Thymus (tissue), 11 donors: ENCODE results near the gene RPL28. TPM values are rescaled to one million over a fixed set of nuclear protein-coding genes. Genes with fewer than 3 reads are reported as not detected.
A peak's percentile ranks its signal among the peaks of the same experiment; 100 is the strongest.

Experiments
- DNase-seq, 9 donors: peaks; one replicate each; pipeline ENCODE4 v3.0.0-alpha.2; 2013; ENCODE audit warnings: low spot score in 9 of 9, low read depth in 6 of 9, missing footprints in 1 of 9
- H3K27ac ChIP-seq, 2 donors: one replicate each; pipeline ENCODE4 v1.5.1; 2013; ENCODE audit warnings: control low read depth in 1 of 2, low read depth in 1 of 2, low read length in 1 of 2, mild to moderate bottlenecking in 1 of 2, moderate library complexity in 1 of 2
- H3K27me3 ChIP-seq, 2 donors: one replicate each; pipeline ENCODE4 v1.5.1; 2013; ENCODE audit warnings: low read length in 1 of 2; ENCODE audit not compliant: control insufficient read depth in 2 of 2, insufficient read depth in 1 of 2
- H3K36me3 ChIP-seq, 2 donors: one replicate each; pipeline ENCODE4 v1.5.1; 2013; ENCODE audit warnings: low read length in 1 of 2, mild to moderate bottlenecking in 1 of 2, moderate library complexity in 1 of 2; ENCODE audit not compliant: control insufficient read depth in 2 of 2, insufficient read depth in 2 of 2
- H3K4me1 ChIP-seq, 2 donors: one replicate each; pipeline ENCODE4 v1.5.1; 2013; ENCODE audit warnings: low read length in 2 of 2; ENCODE audit not compliant: control insufficient read depth in 2 of 2, insufficient read depth in 2 of 2
- H3K4me3 ChIP-seq, 2 donors: one replicate each; pipeline ENCODE4 v1.5.1; 2013; ENCODE audit warnings: low read length in 2 of 2, control low read depth in 1 of 2, mild to moderate bottlenecking in 1 of 2
- H3K9me3 ChIP-seq, 2 donors: one replicate each; pipeline ENCODE4 v1.5.1; 2013; ENCODE audit warnings: low read length in 1 of 2, mild to moderate bottlenecking in 1 of 2; ENCODE audit not compliant: control insufficient read depth in 2 of 2, insufficient read depth in 1 of 2
- WGBS: extraction: QIAGEN DNeasy Blood & Tissue Kit; methylation state at CpG from one replicate; pipeline ENCODE4 v1.1.7; 2013; 5-methylcytosine and 5-hydroxymethylcytosine counted together
- polyA plus RNA-seq: library from polyadenylated mRNA; stranded (reverse); fragments of 200-250 nt; gene quantifications from one replicate; pipeline ENCODE4 v1.2.3, GENCODE V29; 2013
- total RNA-seq: library from RNA; stranded (reverse); fragments of 120-200 nt; gene quantifications from one replicate; pipeline ENCODE4 v1.2.4, GENCODE V29; 2013
- donor health status: healthy.

Gene RPL28
- total and polyA plus RNA-seq, 2 donors, result 667 to 2,578 TPM

- Histone ChIP-seq H3K27me3 (peaks cover 10 to 67% of the 10 kb centered on the region in 2 donors), H3K4me1 (peaks cover 0 to 5% of the 10 kb centered on the region in 2 donors), H3K9me3 (no peaks in the 10 kb centered on the region), H3K4me3 (no peak overlapping the region), H3K36me3 (no peaks in the 10 kb centered on the region), H3K27ac (no peak overlapping the region)
- WGBS, result 60% methylated on average over 43 of the region's 43 CpGs
- DNase-seq, result no peak
Measured at GRCh38 chr19:55377356-55378131, 8.2 kb upstream of the RPL28 start.

- H3K4me1 ChIP-seq, result peaks cover 4 to 12% of the 10 kb centered on the region in 2 donors
- 77% methylated on average over 11 of the region's 11 CpGs for WGBS
- H3K27ac ChIP-seq, result no peak overlapping the region
- no peak for DNase-seq
- H3K36me3 ChIP-seq, result no peaks in the 10 kb centered on the region
- H3K27me3 ChIP-seq, result peaks cover 8 to 51% of the 10 kb centered on the region in 2 donors
- no peaks in the 10 kb centered on the region for H3K9me3 ChIP-seq
- H3K4me3 ChIP-seq, result no peak overlapping the region
Measured at GRCh38 chr19:55379174-55379573, 6.6 kb upstream of the RPL28 start.

GRCh38 chr19:55382013-55382412 lies 3.7 kb upstream of the RPL28 start:
- no peak for DNase-seq
- 99% methylated on average over 5 of the region's 5 CpGs for WGBS
- Histone ChIP-seq H3K27ac (no peak overlapping the region), H3K36me3 (peaks cover 0 to 6% of the 10 kb centered on the region in 2 donors), H3K9me3 (no peaks in the 10 kb centered on the region), H3K27me3 (peaks cover 0 to 22% of the 10 kb centered on the region in 2 donors), H3K4me1 (peaks cover 14 to 26% of the 10 kb centered on the region in 2 donors), H3K4me3 (no peak overlapping the region)

- Histone ChIP-seq H3K36me3 (peaks cover 5 to 11% of the 10 kb centered on the region in 2 donors), H3K27ac (no peak overlapping the region), H3K9me3 (no peaks in the 10 kb centered on the region), H3K27me3 (peaks cover 0 to 17% of the 10 kb centered on the region in 2 donors), H3K4me3 (no peak overlapping the region), H3K4me1 (peaks cover 19 to 32% of the 10 kb centered on the region in 2 donors)
- no peak for DNase-seq
- WGBS, result 97% methylated on average over 3 of the region's 3 CpGs
Measured at GRCh38 chr19:55382522-55383054, 3.1 kb upstream of the RPL28 start.

- peaks cover 0 to 7% of the 10 kb centered on the region in 2 donors for H3K27me3 ChIP-seq
- peak in 8 of 9 donors; percentile 23 to 59 (median 36) for DNase-seq
- H3K4me3 ChIP-seq, result peak overlapping the region; percentile 40 to 91
- H3K36me3 ChIP-seq, result peaks cover 14 to 21% of the 10 kb centered on the region in 2 donors
- WGBS, result 4% methylated on average over 88 of the region's 88 CpGs
- H3K9me3 ChIP-seq, result no peaks in the 10 kb centered on the region
- H3K27ac ChIP-seq, result peak overlapping the region; percentile 76 to 99
- H3K4me1 ChIP-seq, result peaks cover 26 to 41% of the 10 kb centered on the region in 2 donors
Measured at GRCh38 chr19:55383279-55384130, 2.2 kb upstream of the RPL28 start.

GRCh38 chr19:55384131-55384919 lies 1.4 kb upstream of the RPL28 start, which contains the start of gene TMEM238:
TMEM238 (minus strand) TSS chr19:55384292; CDS start chr19:55384259, 33 bp downstream.
- H3K4me1 ChIP-seq, result peaks cover 26 to 49% of the 10 kb centered on the region in 2 donors
- WGBS, result 11% methylated on average over 72 of the region's 72 CpGs
- peak within 1 kb of the TSS; percentile 97 to 99 for H3K27ac ChIP-seq
- DNase-seq, result peak in 7 of 9 donors; percentile 33 to 64 (median 36)
- H3K36me3 ChIP-seq, result peaks cover 22 to 29% of the 10 kb centered on the region in 2 donors
- no peaks in the 10 kb centered on the region for H3K9me3 ChIP-seq
- H3K27me3 ChIP-seq, result no peaks in the 10 kb centered on the region
- H3K4me3 ChIP-seq, result peak within 1 kb of the TSS; percentile 91 to 95

GRCh38 chr19:55384920-55385723 lies 610 bp upstream of the RPL28 start:
- peak; percentile 95 to 100 (median 98) for DNase-seq
- H3K4me3 ChIP-seq, result peak overlapping the region; percentile 91 to 95
- H3K4me1 ChIP-seq, result peaks cover 26 to 52% of the 10 kb centered on the region in 2 donors
- H3K27ac ChIP-seq, result peak overlapping the region; percentile 97 to 99
- no peaks in the 10 kb centered on the region for H3K9me3 ChIP-seq
- 5% methylated on average over 34 of the region's 34 CpGs for WGBS
- peaks cover 28 to 37% of the 10 kb centered on the region in 2 donors for H3K36me3 ChIP-seq
- H3K27me3 ChIP-seq, result no peaks in the 10 kb centered on the region
